Choroid plexus epithelial cell (primary cell): Measurements from ENCODE around the gene SMR3B.

Experiments used
- DNase-seq: peaks from one replicate; pipeline ENCODE4 v3.0.0-alpha.2; 2010; ENCODE audit warnings: low read depth
- H3K4me3 ChIP-seq: 2 replicates; pipeline ENCODE4 v1.5.1; 2011; ENCODE audit warnings: low read depth, mild to moderate bottlenecking, control low read depth, low read length, moderate library complexity
- TF ChIP-seq, protein P1 (sequence below): conservative IDR thresholded peaks from 2 replicates; pipeline ENCODE4 v1.5.1; 2011; ENCODE audit warnings: low read depth, mild to moderate bottlenecking, control low read depth, inconsistent platforms, low read length, moderate library complexity

SMR3B gene

DNA sequence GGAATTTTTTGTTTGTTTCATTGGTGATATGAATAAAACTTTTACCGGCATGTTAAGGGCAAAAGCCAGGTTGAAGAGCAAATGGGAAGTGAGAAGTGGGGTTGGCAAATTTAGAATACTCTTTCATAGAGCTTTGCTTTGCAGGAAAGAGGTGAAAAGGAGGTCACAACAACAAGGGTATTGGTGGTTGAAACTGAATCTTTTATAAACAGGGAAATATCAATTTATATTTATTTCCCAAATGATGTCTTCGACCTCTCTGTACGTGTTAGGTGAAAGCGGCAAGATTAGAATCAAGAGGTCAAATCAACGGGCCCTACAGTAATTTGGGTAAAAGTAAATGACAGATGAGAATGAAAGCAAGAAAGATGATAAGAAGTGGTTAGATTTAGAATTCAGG lies 18.9 kb upstream of the SMR3B start:
- no peak overlapping the region for H3K4me3 ChIP-seq
- TF ChIP-seq, protein P1, sequence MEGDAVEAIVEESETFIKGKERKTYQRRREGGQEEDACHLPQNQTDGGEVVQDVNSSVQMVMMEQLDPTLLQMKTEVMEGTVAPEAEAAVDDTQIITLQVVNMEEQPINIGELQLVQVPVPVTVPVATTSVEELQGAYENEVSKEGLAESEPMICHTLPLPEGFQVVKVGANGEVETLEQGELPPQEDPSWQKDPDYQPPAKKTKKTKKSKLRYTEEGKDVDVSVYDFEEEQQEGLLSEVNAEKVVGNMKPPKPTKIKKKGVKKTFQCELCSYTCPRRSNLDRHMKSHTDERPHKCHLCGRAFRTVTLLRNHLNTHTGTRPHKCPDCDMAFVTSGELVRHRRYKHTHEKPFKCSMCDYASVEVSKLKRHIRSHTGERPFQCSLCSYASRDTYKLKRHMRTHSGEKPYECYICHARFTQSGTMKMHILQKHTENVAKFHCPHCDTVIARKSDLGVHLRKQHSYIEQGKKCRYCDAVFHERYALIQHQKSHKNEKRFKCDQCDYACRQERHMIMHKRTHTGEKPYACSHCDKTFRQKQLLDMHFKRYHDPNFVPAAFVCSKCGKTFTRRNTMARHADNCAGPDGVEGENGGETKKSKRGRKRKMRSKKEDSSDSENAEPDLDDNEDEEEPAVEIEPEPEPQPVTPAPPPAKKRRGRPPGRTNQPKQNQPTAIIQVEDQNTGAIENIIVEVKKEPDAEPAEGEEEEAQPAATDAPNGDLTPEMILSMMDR: no peak

DNA sequence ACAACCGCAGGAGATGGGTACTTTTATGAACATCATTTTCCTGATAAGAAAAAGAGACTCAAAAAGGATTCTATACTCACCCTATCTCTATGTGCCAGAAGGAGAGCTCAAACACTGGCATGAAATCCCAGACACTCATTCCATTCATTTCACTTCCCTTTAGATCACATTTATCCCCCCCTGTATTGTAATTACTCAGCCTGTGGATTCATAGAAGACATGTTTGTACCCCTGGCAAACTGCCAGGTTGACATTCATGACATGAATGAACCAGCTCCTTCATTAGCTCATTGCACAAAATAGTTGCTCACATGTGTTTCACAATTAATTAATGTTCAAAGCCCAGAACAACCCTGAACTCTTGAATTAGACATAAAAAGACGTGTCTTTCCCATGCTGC lies 17.5 kb upstream of the SMR3B start:
- no peak for DNase-seq
- no peak overlapping the region for H3K4me3 ChIP-seq
- TF ChIP-seq, protein P1: no peak

More for the DNA sequence above, 18.9 kb upstream of the SMR3B start:
- DNase-seq: no peak

- DNase-seq: no peak
- H3K4me3 ChIP-seq: no peak overlapping the region
- TF ChIP-seq, protein P1: no peak
Observed at GRCh38 chr4:70367813-70368212, 15.1 kb upstream of the SMR3B start.

DNA sequence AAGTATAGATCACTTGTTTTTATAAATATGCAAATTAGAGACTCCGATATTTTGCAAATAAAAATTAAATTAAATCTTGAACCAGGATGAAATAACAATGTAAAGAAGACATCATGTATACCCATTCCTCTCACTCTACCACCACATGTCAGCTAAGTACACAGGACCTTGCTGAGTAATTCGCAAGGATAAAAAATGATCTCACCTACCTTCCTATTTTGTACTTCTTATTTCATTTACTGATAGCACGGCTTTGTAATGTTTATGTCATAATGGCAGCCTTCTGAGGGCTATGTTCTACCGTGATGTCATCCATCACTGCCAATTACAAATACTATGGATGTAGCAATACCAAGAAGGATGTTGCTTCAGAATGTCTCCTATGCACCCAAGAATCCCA lies 10.9 kb upstream of the SMR3B start:
- DNase-seq: no peak
- H3K4me3 ChIP-seq: no peak overlapping the region
- TF ChIP-seq, protein P1: no peak

- no peak for DNase-seq
- H3K4me3 ChIP-seq: no peak overlapping the region
- TF ChIP-seq, protein P1: no peak
Observed at GRCh38 chr4:70372760-70373159, 10.2 kb upstream of the SMR3B start.

DNA sequence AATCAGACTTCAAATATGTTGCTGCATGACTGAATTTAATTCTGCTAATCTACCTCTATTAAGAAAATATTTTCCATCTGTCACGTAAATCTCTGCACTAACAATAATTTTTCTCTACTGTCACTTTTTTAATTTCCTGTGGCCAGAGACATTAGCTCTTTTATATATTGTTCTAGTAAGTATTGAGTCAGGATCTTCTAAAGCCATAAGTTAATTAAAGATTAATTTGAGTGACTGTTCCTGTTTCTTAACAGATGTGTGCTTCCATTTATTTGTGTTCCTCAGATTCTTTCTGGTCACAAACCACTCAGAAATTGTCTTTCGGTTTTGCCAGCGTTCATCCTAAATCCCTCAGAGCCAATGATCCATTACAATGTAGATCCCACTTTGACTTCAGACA lies 2.4 kb upstream of the SMR3B start:
- TF ChIP-seq, protein P1: no peak
- no peak for DNase-seq
- H3K4me3 ChIP-seq: no peak overlapping the region

DNA sequence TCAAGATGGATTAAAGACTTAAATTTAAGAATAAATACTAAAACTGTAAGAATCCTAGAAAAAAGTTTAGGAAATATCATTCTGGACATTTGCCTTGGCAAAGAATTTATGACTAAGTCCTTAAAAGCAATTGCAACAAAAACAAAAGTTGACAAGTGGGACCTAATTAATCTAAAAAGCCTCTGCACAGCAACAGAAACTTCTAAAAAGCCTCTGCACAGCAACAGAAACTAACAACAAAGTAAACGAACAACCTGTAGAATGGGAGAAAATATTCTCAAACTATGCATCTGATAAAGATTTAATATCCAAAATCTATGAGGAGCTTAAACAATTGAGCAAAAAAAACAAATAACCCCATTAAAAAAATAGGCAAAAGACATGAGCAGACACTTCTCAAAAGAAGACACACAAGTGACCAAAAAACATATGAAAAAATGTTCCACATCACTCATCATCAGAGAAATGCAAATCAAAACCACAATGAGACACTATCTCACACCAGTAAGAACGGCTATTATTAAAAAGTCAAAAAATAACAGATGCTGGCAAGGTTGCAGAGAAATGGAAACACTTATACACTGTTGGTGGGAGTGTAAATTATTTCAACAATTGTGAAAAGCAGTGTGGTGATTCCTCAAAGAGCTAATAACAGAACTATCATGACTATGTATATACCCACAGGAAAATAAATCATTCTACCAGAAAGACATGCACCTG lies 9.3 kb downstream of the SMR3B start:
- no peak overlapping the region for H3K4me3 ChIP-seq
- TF ChIP-seq, protein P1: no peak
- DNase-seq: no peak
